ENCODE data around the gene HPSE2. TPM values are rescaled to one million over a fixed set of nuclear protein-coding genes. Genes with fewer than 3 reads are reported as not detected.
A peak's percentile ranks its signal among the peaks of the same experiment; 100 is the strongest.

HPSE2 gene
- total and polyA plus RNA-seq, 8 donors = 0.58 to 15.8 (median 2.0) TPM

GRCh38 chr10:99172950-99173349 is 62.7 kb downstream of the HPSE2 start:
- Histone ChIP-seq H3K4me1 (no peaks in the 10 kb centered on the region), H3K27ac (no peak overlapping the region), H3K27me3 (peaks cover 0 to 15% (median 9%) of the 10 kb centered on the region in 3 donors), H3K36me3 (no peaks in the 10 kb centered on the region), H3K9me3 (no peaks in the 10 kb centered on the region), H3K4me3 (no peak overlapping the region)
- WGBS, 5 donors = 77 to 83% (median 80%) methylated on average over 1 of the region's 1 CpG
- DNase-seq = no peak
- TF ChIP-seq POLR2AphosphoS5 (IDR thresholded peaks at IDR 0.05) (no peak), POLR2A (IDR thresholded peaks at IDR 0.05) (no peak), EP300 (IDR thresholded peaks at IDR 0.05) (no peak)
- TF ChIP-seq, protein P1, sequence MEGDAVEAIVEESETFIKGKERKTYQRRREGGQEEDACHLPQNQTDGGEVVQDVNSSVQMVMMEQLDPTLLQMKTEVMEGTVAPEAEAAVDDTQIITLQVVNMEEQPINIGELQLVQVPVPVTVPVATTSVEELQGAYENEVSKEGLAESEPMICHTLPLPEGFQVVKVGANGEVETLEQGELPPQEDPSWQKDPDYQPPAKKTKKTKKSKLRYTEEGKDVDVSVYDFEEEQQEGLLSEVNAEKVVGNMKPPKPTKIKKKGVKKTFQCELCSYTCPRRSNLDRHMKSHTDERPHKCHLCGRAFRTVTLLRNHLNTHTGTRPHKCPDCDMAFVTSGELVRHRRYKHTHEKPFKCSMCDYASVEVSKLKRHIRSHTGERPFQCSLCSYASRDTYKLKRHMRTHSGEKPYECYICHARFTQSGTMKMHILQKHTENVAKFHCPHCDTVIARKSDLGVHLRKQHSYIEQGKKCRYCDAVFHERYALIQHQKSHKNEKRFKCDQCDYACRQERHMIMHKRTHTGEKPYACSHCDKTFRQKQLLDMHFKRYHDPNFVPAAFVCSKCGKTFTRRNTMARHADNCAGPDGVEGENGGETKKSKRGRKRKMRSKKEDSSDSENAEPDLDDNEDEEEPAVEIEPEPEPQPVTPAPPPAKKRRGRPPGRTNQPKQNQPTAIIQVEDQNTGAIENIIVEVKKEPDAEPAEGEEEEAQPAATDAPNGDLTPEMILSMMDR (IDR thresholded peaks at IDR 0.05) = no peak
- intact Hi-C loops (cut with DNase I; ENCODE audit: low total_unique reads) = loop anchor here (10.0 kb wide), 1 partner anchor 708 kb away; no protein-coding TSS in a partner anchor

DNA sequence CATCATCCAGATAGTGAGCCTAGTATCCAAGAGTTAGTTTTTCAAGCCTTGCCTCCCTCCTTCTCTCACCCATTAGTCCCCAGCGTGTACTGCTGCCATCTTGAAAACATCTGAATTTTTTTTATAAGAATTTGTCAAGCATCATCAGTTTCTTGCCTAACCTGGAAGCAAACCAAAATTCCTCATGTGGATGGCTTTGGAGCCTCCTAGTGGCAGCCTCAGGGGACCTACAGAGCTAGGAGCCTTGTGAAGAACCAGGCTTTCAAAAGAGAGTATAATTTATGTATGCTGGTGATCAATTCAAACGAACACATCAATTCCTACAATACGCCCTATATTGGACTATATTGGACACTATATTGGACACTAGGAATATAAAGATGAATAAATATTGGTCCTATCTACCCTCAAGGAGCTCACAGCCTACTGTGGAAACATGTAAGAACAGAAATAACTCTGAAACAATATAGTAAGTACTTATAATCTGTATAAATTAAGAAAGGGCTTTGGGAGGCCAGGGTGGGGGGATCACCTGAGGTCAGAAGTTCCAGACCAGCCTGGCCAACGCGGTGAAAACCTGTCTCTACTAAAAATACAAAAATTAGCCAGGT is 63.4 kb downstream of the HPSE2 start:
- TF ChIP-seq POLR2A (IDR thresholded peaks at IDR 0.05) (no peak), EP300 (IDR thresholded peaks at IDR 0.05) (no peak)
- TF ChIP-seq, protein P1 (IDR thresholded peaks at IDR 0.05) = peak in 3 of 7 experiments; percentile 30 to 37 (median 33)
- no peaks in the 10 kb centered on the region for H3K36me3 ChIP-seq
- 28 to 48% (median 32%) methylated on average over 5 of the region's 5 CpGs for WGBS, 5 donors
- H3K4me3 ChIP-seq = no peak overlapping the region
- H3K4me1 ChIP-seq = no peaks in the 10 kb centered on the region
- intact Hi-C loops (cut with DNase I; ENCODE audit: low total_unique reads) = loop anchor here (10.0 kb wide), 1 partner anchor 707 kb away; no protein-coding TSS in a partner anchor
- no peak overlapping the region for H3K27ac ChIP-seq
- H3K9me3 ChIP-seq = no peaks in the 10 kb centered on the region
- H3K27me3 ChIP-seq = peaks cover 0 to 15% (median 9%) of the 10 kb centered on the region in 3 donors
- DNase-seq = peak in 1 of 2 donors; percentile 74

- Histone ChIP-seq H3K9me3 (no peaks in the 10 kb centered on the region), H3K36me3 (no peaks in the 10 kb centered on the region), H3K27ac (no peak overlapping the region), H3K27me3 (peaks cover 0 to 4% (median 1%) of the 10 kb centered on the region in 3 donors), H3K4me3 (no peak overlapping the region), H3K4me1 (no peaks in the 10 kb centered on the region)
- TF ChIP-seq, protein P1 (IDR thresholded peaks at IDR 0.05) = no peak
- TF ChIP-seq POLR2A (IDR thresholded peaks at IDR 0.05) (no peak), POLR2AphosphoS5 (IDR thresholded peaks at IDR 0.05) (no peak), EP300 (IDR thresholded peaks at IDR 0.05) (no peak)
- intact Hi-C loops (cut with DNase I; ENCODE audit: low total_unique reads) = loop anchor here (10.0 kb wide), 1 partner anchor 705 kb away; no protein-coding TSS in a partner anchor
- WGBS, 5 donors = 40 to 57% (median 46%) methylated on average over 2 of the region's 2 CpGs
- DNase-seq = no peak
Measured at GRCh38 chr10:99170116-99170675, 65.5 kb downstream of the HPSE2 start.

GRCh38 chr10:99161165-99161564 is 74.5 kb downstream of the HPSE2 start:
- 53 to 84% (median 77%) methylated on average over 4 of the region's 4 CpGs for WGBS, 5 donors
- intact Hi-C loops (cut with DNase I; ENCODE audit: low total_unique reads) = no loop called here
- no peak for TF ChIP-seq EP300 (IDR thresholded peaks at IDR 0.05)
- TF ChIP-seq POLR2AphosphoS5 (IDR thresholded peaks at IDR 0.05) = no peak
- TF ChIP-seq, protein P1 (IDR thresholded peaks at IDR 0.05) = no peak
- TF ChIP-seq POLR2A (IDR thresholded peaks at IDR 0.05) = no peak

More at GRCh38 chr10:99161165-99161564, 74.5 kb downstream of the HPSE2 start:
- Histone ChIP-seq H3K27me3 (no peaks in the 10 kb centered on the region), H3K4me1 (no peaks in the 10 kb centered on the region), H3K36me3 (no peaks in the 10 kb centered on the region), H3K27ac (no peak overlapping the region), H3K4me3 (no peak overlapping the region), H3K9me3 (no peaks in the 10 kb centered on the region)
- peak in 1 of 2 donors; percentile 17 for DNase-seq
